ENCODE results near the gene RXFP1. TPM values are rescaled to one million over a fixed set of nuclear protein-coding genes. Genes with fewer than 3 reads are reported as not detected.

Gene RXFP1
- total RNA-seq (2012; rRNA removed) = 3.0 and 3.9 TPM in 2 replicates

- H3K4me1 ChIP-seq (ENCODE audit: control insufficient read depth, insufficient read depth, low read length) = no peaks in the 10 kb centered on the region
- no peak within 1 kb of the TSS for H3K4me3 ChIP-seq (ENCODE audit: low read length)
- no peak within 1 kb of the TSS for H3K4me2 ChIP-seq (ENCODE audit: low read length)
- H3K36me3 ChIP-seq (ENCODE audit: insufficient read depth, low read length) = no peaks in the 10 kb centered on the region
- no peaks in the 10 kb centered on the region for H3K9me3 ChIP-seq (replicated peaks; ENCODE audit: low read length)
- H3K27me3 ChIP-seq (ENCODE audit: control insufficient read depth, insufficient read depth, low read length) = no peaks in the 10 kb centered on the region
- no peak within 1 kb of the TSS for H3K9ac ChIP-seq (ENCODE audit: low read depth, low read length)
These were observed at the start of gene RXFP1 for GRCh38 chr4:158521484-158522088. TSS of gene RXFP1 (plus strand) at chr4:158521882. CDS start at chr4:158521977, 95 bp downstream.

DNA sequence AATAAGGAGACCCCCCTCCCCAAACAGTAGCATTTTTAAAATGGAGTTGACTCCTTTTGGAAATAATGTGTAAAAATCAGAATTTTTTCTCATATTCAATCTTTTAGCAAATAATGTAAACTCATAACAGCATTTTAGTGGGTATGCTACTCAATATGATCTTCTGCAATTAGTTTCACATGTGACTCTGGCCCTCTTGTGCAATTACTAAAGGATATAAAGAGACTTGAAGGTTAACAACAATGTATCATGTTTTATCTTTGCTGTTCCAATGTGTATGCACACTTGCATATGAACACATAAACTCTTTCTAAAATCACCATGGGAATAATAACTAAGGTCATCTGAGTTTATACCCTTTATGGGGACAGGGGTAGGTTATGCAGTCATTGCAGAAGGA lies 39.9 kb upstream of the RXFP1 start:
- no peak overlapping the region for H3K4me3 ChIP-seq (ENCODE audit: low read length)
- no peaks in the 10 kb centered on the region for H3K36me3 ChIP-seq (ENCODE audit: insufficient read depth, low read length)
- no peaks in the 10 kb centered on the region for H3K9me3 ChIP-seq (replicated peaks; ENCODE audit: low read length)
- peaks cover 11% of the 10 kb centered on the region for H3K4me1 ChIP-seq (ENCODE audit: control insufficient read depth, insufficient read depth, low read length)
- no peak overlapping the region for H3K4me2 ChIP-seq (ENCODE audit: low read length)
- H3K27me3 ChIP-seq (ENCODE audit: control insufficient read depth, insufficient read depth, low read length) = no peaks in the 10 kb centered on the region
- no peak overlapping the region for H3K9ac ChIP-seq (ENCODE audit: low read depth, low read length)

- Histone ChIP-seq H3K4me1 (ENCODE audit: control insufficient read depth, insufficient read depth, low read length) (peaks cover 11% of the 10 kb centered on the region), H3K9ac (ENCODE audit: low read depth, low read length) (no peak overlapping the region), H3K36me3 (ENCODE audit: insufficient read depth, low read length) (no peaks in the 10 kb centered on the region), H3K27me3 (ENCODE audit: control insufficient read depth, insufficient read depth, low read length) (no peaks in the 10 kb centered on the region), H3K4me3 (ENCODE audit: low read length) (no peak overlapping the region), H3K9me3 (replicated peaks; ENCODE audit: low read length) (no peaks in the 10 kb centered on the region), H3K4me2 (ENCODE audit: low read length) (peak overlapping the region; percentile 57)
These were observed 37.4 kb upstream of the RXFP1 start for GRCh38 chr4:158484173-158484885.

GRCh38 chr4:158490629-158491028 lies 31.1 kb upstream of the RXFP1 start:
- H3K27me3 ChIP-seq (ENCODE audit: control insufficient read depth, insufficient read depth, low read length) = no peaks in the 10 kb centered on the region
- no peak overlapping the region for H3K4me2 ChIP-seq (ENCODE audit: low read length)
- no peaks in the 10 kb centered on the region for H3K36me3 ChIP-seq (ENCODE audit: insufficient read depth, low read length)
- no peak overlapping the region for H3K4me3 ChIP-seq (ENCODE audit: low read length)
- no peaks in the 10 kb centered on the region for H3K9me3 ChIP-seq (replicated peaks; ENCODE audit: low read length)
- H3K4me1 ChIP-seq (ENCODE audit: control insufficient read depth, insufficient read depth, low read length) = no peaks in the 10 kb centered on the region
- no peak overlapping the region for H3K9ac ChIP-seq (ENCODE audit: low read depth, low read length)

GRCh38 chr4:158492391-158492790 lies 29.3 kb upstream of the RXFP1 start:
- H3K9ac ChIP-seq (ENCODE audit: low read depth, low read length) = no peak overlapping the region
- no peaks in the 10 kb centered on the region for H3K4me1 ChIP-seq (ENCODE audit: control insufficient read depth, insufficient read depth, low read length)
- H3K4me3 ChIP-seq (ENCODE audit: low read length) = no peak overlapping the region
- no peaks in the 10 kb centered on the region for H3K9me3 ChIP-seq (replicated peaks; ENCODE audit: low read length)
- no peaks in the 10 kb centered on the region for H3K27me3 ChIP-seq (ENCODE audit: control insufficient read depth, insufficient read depth, low read length)
- no peaks in the 10 kb centered on the region for H3K36me3 ChIP-seq (ENCODE audit: insufficient read depth, low read length)
- H3K4me2 ChIP-seq (ENCODE audit: low read length) = no peak overlapping the region

DNA sequence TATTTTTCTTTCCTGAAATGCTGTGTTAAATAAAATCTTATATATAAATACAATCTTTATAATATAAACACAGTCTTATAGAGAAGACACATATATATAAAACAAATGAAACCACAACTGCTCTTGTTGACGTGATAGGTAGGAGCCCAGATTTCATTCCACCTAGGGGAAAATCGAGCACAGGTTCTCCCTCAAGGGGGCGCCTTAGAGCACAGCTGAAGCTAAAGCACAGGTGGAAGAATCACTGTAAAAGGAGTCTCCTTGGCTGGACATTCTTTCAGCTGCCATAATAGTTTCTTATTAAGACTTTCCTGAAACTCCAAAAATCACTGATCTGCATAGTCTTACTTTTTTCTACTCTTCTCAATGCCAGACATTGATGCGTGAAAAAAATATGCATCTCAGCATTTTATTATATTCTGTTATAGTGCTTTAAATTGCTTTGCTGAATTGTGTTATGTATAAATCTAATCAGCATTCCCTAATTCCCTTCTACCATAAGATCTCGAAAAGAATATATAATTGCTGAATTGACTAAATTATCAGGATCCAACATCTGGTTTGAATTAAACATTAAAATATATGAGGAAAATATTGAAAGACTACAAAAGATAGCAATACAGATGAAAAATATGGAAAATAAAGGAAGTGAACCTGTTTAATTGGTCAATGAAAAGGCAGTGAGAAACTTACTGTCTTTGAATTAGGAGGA lies 25.5 kb upstream of the RXFP1 start:
- no peak overlapping the region for H3K9ac ChIP-seq (ENCODE audit: low read depth, low read length)
- no peaks in the 10 kb centered on the region for H3K36me3 ChIP-seq (ENCODE audit: insufficient read depth, low read length)
- H3K4me3 ChIP-seq (ENCODE audit: low read length) = no peak overlapping the region
- H3K9me3 ChIP-seq (replicated peaks; ENCODE audit: low read length) = no peaks in the 10 kb centered on the region
- H3K4me1 ChIP-seq (ENCODE audit: control insufficient read depth, insufficient read depth, low read length) = no peaks in the 10 kb centered on the region
- H3K27me3 ChIP-seq (ENCODE audit: control insufficient read depth, insufficient read depth, low read length) = no peaks in the 10 kb centered on the region
- no peak overlapping the region for H3K4me2 ChIP-seq (ENCODE audit: low read length)

- H3K36me3 ChIP-seq (ENCODE audit: insufficient read depth, low read length) = no peaks in the 10 kb centered on the region
- no peaks in the 10 kb centered on the region for H3K4me1 ChIP-seq (ENCODE audit: control insufficient read depth, insufficient read depth, low read length)
- no peak overlapping the region for H3K9ac ChIP-seq (ENCODE audit: low read depth, low read length)
- no peak overlapping the region for H3K4me3 ChIP-seq (ENCODE audit: low read length)
- no peaks in the 10 kb centered on the region for H3K9me3 ChIP-seq (replicated peaks; ENCODE audit: low read length)
- no peaks in the 10 kb centered on the region for H3K27me3 ChIP-seq (ENCODE audit: control insufficient read depth, insufficient read depth, low read length)
- no peak overlapping the region for H3K4me2 ChIP-seq (ENCODE audit: low read length)
These were observed 21.6 kb upstream of the RXFP1 start for GRCh38 chr4:158500054-158500453.

- no peaks in the 10 kb centered on the region for H3K27me3 ChIP-seq (ENCODE audit: control insufficient read depth, insufficient read depth, low read length)
- H3K9ac ChIP-seq (ENCODE audit: low read depth, low read length) = no peak overlapping the region
- H3K4me2 ChIP-seq (ENCODE audit: low read length) = no peak overlapping the region
- H3K4me3 ChIP-seq (ENCODE audit: low read length) = no peak overlapping the region
- no peaks in the 10 kb centered on the region for H3K9me3 ChIP-seq (replicated peaks; ENCODE audit: low read length)
- H3K36me3 ChIP-seq (ENCODE audit: insufficient read depth, low read length) = no peaks in the 10 kb centered on the region
- H3K4me1 ChIP-seq (ENCODE audit: control insufficient read depth, insufficient read depth, low read length) = no peaks in the 10 kb centered on the region
These were observed 8.4 kb upstream of the RXFP1 start for GRCh38 chr4:158513256-158513655.

DNA sequence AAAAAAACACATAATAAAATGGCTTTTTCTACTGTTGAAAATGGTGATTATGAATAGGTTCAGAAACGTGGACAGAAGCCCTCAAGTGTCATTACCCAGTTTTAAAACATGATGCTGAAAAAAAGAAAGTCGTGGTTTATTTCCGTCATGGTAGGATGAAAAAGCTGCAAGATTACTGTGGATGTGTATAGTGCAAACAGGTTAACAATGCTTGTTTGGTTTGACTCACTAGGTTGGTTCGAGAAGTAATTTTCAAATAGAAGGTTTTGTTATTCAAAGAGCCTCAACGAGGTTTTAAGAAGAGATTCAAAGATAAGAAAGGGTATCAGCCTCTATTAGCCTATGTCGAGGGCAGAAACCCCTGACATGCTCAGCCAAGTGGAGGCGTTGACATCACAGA lies 2.5 kb upstream of the RXFP1 start:
- no peaks in the 10 kb centered on the region for H3K36me3 ChIP-seq (ENCODE audit: insufficient read depth, low read length)
- no peak overlapping the region for H3K4me2 ChIP-seq (ENCODE audit: low read length)
- no peaks in the 10 kb centered on the region for H3K27me3 ChIP-seq (ENCODE audit: control insufficient read depth, insufficient read depth, low read length)
- no peaks in the 10 kb centered on the region for H3K4me1 ChIP-seq (ENCODE audit: control insufficient read depth, insufficient read depth, low read length)
- H3K4me3 ChIP-seq (ENCODE audit: low read length) = no peak overlapping the region
- H3K9me3 ChIP-seq (replicated peaks; ENCODE audit: low read length) = no peaks in the 10 kb centered on the region
- no peak overlapping the region for H3K9ac ChIP-seq (ENCODE audit: low read depth, low read length)

DNA sequence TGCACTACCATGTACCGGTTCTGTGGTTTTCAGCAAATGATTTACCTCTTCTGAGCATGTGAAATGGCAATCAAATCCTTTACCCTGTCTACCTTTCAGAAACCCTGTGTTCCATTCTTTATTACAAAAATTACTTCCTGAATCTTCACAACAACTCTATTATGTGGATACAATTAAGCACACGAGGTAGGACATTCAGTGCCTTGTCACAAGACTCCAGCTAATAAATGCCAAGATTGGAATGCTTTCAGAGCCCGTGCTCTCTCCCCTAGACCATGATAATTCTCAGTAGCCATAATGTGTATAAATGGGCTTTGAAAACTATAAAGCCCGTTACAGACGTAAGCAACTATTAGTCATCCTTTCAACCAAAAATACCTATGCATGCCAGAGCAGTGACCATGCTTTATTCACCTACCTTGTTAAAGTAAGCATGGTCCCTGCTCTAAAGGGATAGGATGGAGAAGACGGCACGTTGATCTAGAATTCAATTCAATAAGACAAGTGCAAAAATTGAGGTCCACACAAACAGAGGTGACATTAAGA lies 2.4 kb downstream of the RXFP1 start:
- Histone ChIP-seq H3K4me3 (ENCODE audit: low read length) (no peak overlapping the region), H3K36me3 (ENCODE audit: insufficient read depth, low read length) (no peaks in the 10 kb centered on the region), H3K9ac (ENCODE audit: low read depth, low read length) (no peak overlapping the region), H3K27me3 (ENCODE audit: control insufficient read depth, insufficient read depth, low read length) (no peaks in the 10 kb centered on the region), H3K4me2 (ENCODE audit: low read length) (no peak overlapping the region), H3K9me3 (replicated peaks; ENCODE audit: low read length) (no peaks in the 10 kb centered on the region), H3K4me1 (ENCODE audit: control insufficient read depth, insufficient read depth, low read length) (no peaks in the 10 kb centered on the region)

GRCh38 chr4:158527516-158527915 lies 5.8 kb downstream of the RXFP1 start:
- H3K9me3 ChIP-seq (replicated peaks; ENCODE audit: low read length) = no peaks in the 10 kb centered on the region
- H3K4me3 ChIP-seq (ENCODE audit: low read length) = no peak overlapping the region
- no peaks in the 10 kb centered on the region for H3K27me3 ChIP-seq (ENCODE audit: control insufficient read depth, insufficient read depth, low read length)
- H3K4me2 ChIP-seq (ENCODE audit: low read length) = no peak overlapping the region
- H3K4me1 ChIP-seq (ENCODE audit: control insufficient read depth, insufficient read depth, low read length) = no peaks in the 10 kb centered on the region
- no peak overlapping the region for H3K9ac ChIP-seq (ENCODE audit: low read depth, low read length)
- no peaks in the 10 kb centered on the region for H3K36me3 ChIP-seq (ENCODE audit: insufficient read depth, low read length)
